Measurements from ENCODE around the gene TMEM139.
A peak's percentile ranks its signal among the peaks of the same experiment; 100 is the strongest.
"Not testable (repeated sequence)": the region's sequence is repeated elsewhere in the genome, so short reads cannot be mapped to it uniquely, and the experiment has no call there.

Gene TMEM139

DNA sequence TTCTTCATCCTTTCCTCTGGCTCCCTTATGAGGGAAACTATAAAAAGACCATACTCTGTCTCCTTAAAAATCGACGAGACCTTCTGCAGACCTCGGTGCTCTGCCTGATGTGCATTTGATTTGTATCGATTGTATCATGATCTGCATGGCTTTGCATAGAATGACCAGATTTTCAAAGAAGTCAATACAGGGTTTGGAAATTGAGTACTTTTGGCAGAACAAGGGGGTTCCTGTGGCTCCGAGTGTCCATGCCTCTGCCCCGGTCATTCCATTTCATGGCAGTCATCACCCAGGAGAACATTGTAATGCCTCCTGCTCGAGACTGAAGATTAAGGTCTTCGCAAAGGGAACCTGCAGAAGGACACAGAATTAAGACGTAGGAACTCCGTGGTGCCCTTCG, 4.1 kb downstream of the TMEM139 start:
- DNase-seq (ENCODE audit: low spot score), result no peak

DNA sequence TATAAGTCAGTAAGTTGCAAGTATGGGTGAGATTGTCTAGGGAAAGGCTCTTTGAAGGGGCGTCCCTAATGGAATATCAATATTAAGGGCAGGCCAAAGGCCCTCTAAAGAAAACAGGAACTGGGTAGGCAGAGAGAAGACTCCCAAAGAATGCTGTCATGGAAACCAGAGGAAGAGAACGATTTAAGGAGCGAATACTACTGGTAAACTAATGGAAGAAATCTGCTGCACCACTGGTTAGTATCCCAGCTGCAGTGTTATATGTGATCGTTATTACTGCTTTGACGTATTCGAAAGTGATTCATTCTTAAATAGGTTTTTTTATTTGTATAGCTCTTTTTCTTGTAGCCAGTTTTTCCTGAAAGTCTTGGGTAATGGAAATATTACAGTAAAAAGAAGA, 4.7 kb downstream of the TMEM139 start:
- no peak for DNase-seq (ENCODE audit: low spot score)

DNA sequence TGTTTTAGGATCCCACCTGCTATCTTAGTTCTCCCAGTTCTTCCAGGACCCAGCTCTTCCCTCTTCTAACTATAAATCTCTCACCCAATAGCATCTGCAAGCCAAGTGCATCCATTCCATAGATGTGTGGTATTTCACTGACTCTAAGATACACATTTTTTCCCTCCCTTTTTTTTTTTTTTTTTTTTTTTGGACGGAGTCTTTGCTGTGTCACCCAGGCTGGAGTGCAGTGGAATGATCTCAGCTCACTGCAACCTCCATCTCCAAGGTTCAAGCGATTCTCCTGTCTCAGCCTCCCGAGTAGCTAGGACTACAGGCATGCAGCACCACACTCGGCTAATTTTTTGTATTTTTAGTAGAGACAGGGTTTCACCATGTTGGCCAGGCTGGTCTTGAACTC, 5.1 kb downstream of the TMEM139 start:
- not testable (repeated sequence) for DNase-seq (ENCODE audit: low spot score)

- DNase-seq (ENCODE audit: low spot score), result no peak
Measured at GRCh38 chr7:143290293-143290692, 5.5 kb downstream of the TMEM139 start.

- DNase-seq (ENCODE audit: low spot score), result no peak
Measured at GRCh38 chr7:143292876-143293275, 8.1 kb downstream of the TMEM139 start.

DNA sequence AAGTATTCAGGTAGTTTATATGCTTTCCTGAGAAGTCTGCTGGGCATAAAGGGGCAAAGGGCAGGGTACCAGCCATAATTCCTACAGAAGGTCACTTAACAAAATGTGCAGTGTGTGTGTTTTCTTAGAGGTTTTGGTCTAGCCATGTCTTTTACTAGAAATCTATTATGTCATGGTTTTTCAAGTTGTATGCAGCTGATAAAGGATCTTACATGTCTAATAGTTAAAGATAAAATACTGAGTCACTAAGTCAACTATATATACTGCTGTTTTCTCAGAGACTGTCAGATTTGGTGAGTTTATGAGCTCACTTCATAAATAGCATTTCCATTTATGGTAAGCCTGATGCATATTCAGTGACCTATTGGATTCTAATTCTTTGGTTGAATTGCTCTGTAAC, 11.1 kb downstream of the TMEM139 start:
- DNase-seq (ENCODE audit: low spot score), result no peak

- no peak for DNase-seq (ENCODE audit: low spot score)
Measured at GRCh38 chr7:143296686-143297085, 11.9 kb downstream of the TMEM139 start.

DNA sequence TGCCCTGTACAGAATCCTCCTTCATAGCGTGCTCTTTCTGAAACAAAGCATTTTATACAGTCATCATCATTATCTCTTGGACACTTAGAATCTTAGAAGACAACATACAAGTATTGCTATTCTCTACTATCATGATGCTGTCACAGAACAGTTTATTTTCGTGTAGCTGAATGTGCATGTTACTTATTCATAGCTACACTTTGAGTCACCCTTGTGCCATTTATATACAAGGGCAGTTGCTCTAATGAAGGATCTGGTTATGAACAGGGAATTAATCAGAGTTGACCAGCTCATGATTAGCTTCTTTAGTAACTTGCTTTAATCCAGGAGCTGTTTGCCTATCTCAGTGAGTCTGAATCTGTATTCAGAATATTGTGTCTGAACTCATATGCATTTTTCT, 14.6 kb downstream of the TMEM139 start:
- DNase-seq (ENCODE audit: low spot score), result no peak

DNA sequence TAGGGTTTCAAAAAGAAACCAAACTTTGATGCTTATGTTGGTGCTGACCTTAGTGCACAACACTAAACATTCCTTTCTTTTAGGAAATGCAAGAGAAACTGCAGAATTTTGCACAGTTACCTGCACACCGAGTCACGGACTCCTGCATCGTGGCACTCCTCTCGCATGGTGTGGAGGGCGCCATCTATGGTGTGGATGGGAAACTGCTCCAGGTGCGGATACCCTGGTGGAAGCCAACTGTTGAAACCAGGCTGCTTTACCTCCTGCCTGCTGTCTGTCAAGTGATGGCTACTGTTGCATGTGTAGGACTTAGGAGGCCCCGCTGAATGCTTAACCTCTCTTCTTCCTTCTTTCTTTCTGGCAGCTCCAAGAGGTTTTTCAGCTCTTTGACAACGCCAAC, 15.1 kb downstream of the TMEM139 start:
- peak; percentile 73 for DNase-seq (ENCODE audit: low spot score)

- DNase-seq (ENCODE audit: low spot score), result no peak
Measured at GRCh38 chr7:143300959-143301935, 16.5 kb downstream of the TMEM139 start.

- no peak for DNase-seq (ENCODE audit: low spot score)
Measured at GRCh38 chr7:143303733-143304132, 19.0 kb downstream of the TMEM139 start.

GRCh38 chr7:143304938-143305337, 20.2 kb downstream of the TMEM139 start:
- DNase-seq (ENCODE audit: low spot score), result no peak

DNA sequence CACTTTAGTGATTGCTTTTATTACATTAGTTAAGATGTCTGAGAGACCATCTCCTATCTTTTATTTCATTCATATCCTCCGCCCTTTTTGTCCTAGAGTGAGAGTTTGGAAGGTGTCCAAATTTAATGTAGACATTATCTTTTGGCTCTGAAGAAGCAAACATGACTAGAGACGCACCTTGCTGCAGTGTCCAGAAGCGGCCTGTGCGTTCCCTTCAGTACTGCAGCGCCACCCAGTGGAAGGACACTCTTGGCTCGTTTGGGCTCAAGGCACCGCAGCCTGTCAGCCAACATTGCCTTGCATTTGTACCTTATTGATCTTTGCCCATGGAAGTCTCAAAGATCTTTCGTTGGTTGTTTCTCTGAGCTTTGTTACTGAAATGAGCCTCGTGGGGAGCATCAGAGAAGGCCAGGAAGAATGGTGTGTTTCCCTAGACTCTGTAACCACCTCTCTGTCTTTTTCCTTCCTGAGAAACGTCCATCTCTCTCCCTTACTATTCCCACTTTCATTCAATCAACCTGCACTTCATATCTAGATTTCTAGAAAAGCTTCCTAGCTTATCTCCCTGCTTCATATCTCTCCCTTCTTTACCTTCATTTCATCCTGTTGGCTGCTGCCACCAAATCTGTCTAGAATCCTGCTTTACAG, 20.8 kb downstream of the TMEM139 start:
- peak; percentile 72 for DNase-seq (ENCODE audit: low spot score)

GRCh38 chr7:143308632-143309031, 23.9 kb downstream of the TMEM139 start:
- DNase-seq (ENCODE audit: low spot score), result no peak

GRCh38 chr7:143314127-143314526, 29.4 kb downstream of the TMEM139 start:
- no peak for DNase-seq (ENCODE audit: low spot score)

- DNase-seq (ENCODE audit: low spot score), result no peak
Measured at GRCh38 chr7:143315776-143316175, 31.0 kb downstream of the TMEM139 start, which contains the start of gene CLCN1. CLCN1 (plus strand) TSS chr7:143316111; CDS start chr7:143316213, 102 bp downstream.

DNA sequence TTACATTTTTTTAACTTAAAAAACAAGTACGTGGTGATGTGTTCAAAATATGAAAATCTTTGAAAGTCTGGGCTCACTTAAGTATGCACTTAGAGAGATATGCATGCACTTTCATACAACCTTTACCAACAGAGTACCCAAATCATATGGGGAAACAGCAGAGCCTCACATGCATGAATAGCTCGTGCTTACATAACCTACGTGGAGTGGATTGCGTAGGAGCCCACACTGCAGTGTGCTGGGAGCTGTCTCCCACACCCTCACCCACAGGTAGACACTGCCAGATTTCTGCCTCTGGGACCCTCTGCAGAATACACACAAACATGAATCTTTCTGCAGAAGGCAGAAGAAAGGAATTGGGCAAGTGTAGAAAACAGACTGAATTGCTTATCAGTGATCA, 31.7 kb downstream of the TMEM139 start:
- DNase-seq (ENCODE audit: low spot score), result no peak

DNA sequence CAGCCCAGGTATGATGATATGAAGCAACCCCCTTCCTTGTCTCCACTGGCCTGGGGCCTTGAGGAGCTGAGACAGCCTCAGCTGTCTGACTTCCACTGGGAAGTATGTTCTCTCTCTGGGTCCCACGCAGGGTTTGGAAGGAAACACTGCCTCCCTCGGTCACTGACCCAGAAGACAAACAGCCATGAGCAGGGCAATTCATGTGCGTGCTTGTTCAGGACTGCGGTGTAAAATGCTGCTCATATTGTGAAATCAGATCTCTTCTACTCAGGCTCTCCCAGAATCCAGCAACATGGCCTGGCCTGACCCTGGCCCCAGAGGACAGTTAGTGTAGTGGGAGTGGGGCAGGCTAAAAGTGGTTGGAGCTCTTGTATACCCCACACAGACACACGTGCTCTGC, 33.9 kb downstream of the TMEM139 start:
- DNase-seq (ENCODE audit: low spot score), result no peak

- no peak for DNase-seq (ENCODE audit: low spot score)
Measured at GRCh38 chr7:143320620-143321019, 35.9 kb downstream of the TMEM139 start.

GRCh38 chr7:143321242-143321641, 36.5 kb downstream of the TMEM139 start:
- no peak for DNase-seq (ENCODE audit: low spot score)

DNA sequence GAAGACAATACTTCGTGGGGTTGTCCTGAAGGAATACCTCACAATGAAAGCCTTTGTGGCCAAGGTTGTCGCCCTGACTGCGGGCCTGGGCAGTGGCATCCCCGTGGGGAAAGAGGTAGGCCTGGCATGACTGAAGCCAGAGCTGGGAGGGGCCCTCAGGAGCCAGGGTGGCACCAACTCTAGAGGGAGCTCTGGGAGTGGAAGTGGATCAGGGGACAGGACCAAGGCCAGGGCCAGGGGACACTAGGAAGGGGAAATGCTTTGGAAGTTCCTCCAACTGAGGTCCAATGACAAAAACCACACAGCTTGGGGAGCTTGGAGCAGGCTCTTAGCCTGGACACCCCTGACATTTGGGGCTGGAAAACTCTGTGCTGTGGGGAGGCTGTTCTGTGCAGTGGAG, 37.0 kb downstream of the TMEM139 start:
- peak; percentile 45 for DNase-seq (ENCODE audit: low spot score)

GRCh38 chr7:143322760-143323633, 38.2 kb downstream of the TMEM139 start:
- no peak for DNase-seq (ENCODE audit: low spot score)
